Mesothelial cell of epicardium (in vitro differentiated cells): ENCODE measurements around the gene RNF168. TPM values are rescaled to one million over a fixed set of nuclear protein-coding genes. Genes with fewer than 3 reads are reported as not detected.
"Not testable (repeated sequence)": the region's sequence is repeated elsewhere in the genome, so short reads cannot be mapped to it uniquely, and the experiment has no call there.

ENCODE experiments used
- DNase-seq, 2 experiments: peaks; one replicate each; pipeline ENCODE4 v3.0.0; 2021; ENCODE audit warnings: low spot score in 2 of 2; ENCODE audit not compliant: unreplicated experiment in 2 of 2
- H3K27ac Mint-ChIP-seq: 2 replicates; pipeline ENCODE4 v1.8.0; 2021; ENCODE audit warnings: mixed read lengths
- H3K27me3 Mint-ChIP-seq: 2 replicates; pipeline ENCODE4 v1.8.0; 2021; ENCODE audit warnings: low read depth, mixed read lengths
- H3K36me3 Mint-ChIP-seq: 2 replicates; pipeline ENCODE4 v1.8.0; 2021; ENCODE audit warnings: mixed read lengths
- H3K4me1 Mint-ChIP-seq: 2 replicates; pipeline ENCODE4 v1.8.0; 2021; ENCODE audit warnings: mixed read lengths
- H3K4me3 Mint-ChIP-seq: 2 replicates; pipeline ENCODE4 v1.8.0; 2021; ENCODE audit warnings: mild to moderate bottlenecking, moderate library complexity, mixed read lengths
- H3K9me3 Mint-ChIP-seq: 2 replicates; pipeline ENCODE4 v1.8.0; 2021; ENCODE audit warnings: mixed read lengths
- CTCF ChIP-seq: fragments of 200-600 bp; sonication (generic); IDR thresholded peaks from one replicate; pipeline ENCODE4 v1.5.0; 2021; ENCODE audit warnings: antibody characterized with exemption; ENCODE audit not compliant: unreplicated experiment
- total RNA-seq: library from RNA; stranded (reverse); gene quantifications from 3 replicates; pipeline ENCODE4 v1.2.1, GENCODE V29; 2021

The RNF168 gene
- total RNA-seq, 1 donor from 2014 or later = 21.0 TPM

GRCh38 chr3:196528639-196529233 is 25.2 kb upstream of the RNF168 start:
- TF ChIP-seq CTCF = peak; percentile 78
- no peaks in the 10 kb centered on the region for H3K4me1 Mint-ChIP-seq
- H3K36me3 Mint-ChIP-seq = peaks cover 3% of the 10 kb centered on the region
- peak; percentile 56 to 84 for DNase-seq
- H3K27ac Mint-ChIP-seq = no peak overlapping the region
- H3K4me3 Mint-ChIP-seq = peak overlapping the region; percentile 53
- H3K27me3 Mint-ChIP-seq = peaks cover 13% of the 10 kb centered on the region
- H3K9me3 Mint-ChIP-seq = peaks cover 31% of the 10 kb centered on the region

GRCh38 chr3:196525141-196525540 is 21.6 kb upstream of the RNF168 start:
- no peaks in the 10 kb centered on the region for H3K4me1 Mint-ChIP-seq
- H3K27me3 Mint-ChIP-seq = peaks cover 6% of the 10 kb centered on the region
- H3K27ac Mint-ChIP-seq = no peak overlapping the region
- DNase-seq = no peak
- no peak for TF ChIP-seq CTCF
- H3K36me3 Mint-ChIP-seq = peaks cover 5% of the 10 kb centered on the region
- peaks cover 31% of the 10 kb centered on the region for H3K9me3 Mint-ChIP-seq
- H3K4me3 Mint-ChIP-seq = no peak overlapping the region

- H3K4me3 Mint-ChIP-seq = no peak overlapping the region
- peaks cover 6% of the 10 kb centered on the region for H3K36me3 Mint-ChIP-seq
- no peaks in the 10 kb centered on the region for H3K4me1 Mint-ChIP-seq
- H3K9me3 Mint-ChIP-seq = peaks cover 37% of the 10 kb centered on the region
- TF ChIP-seq CTCF = no peak
- no peak overlapping the region for H3K27ac Mint-ChIP-seq
- no peak for DNase-seq
- H3K27me3 Mint-ChIP-seq = peaks cover 6% of the 10 kb centered on the region
Observed at GRCh38 chr3:196524527-196524926, 21.0 kb upstream of the RNF168 start.

- DNase-seq = no peak
- Mint-ChIP-seq H3K36me3 (peaks cover 6% of the 10 kb centered on the region), H3K9me3 (peaks cover 44% of the 10 kb centered on the region), H3K27me3 (peaks cover 6% of the 10 kb centered on the region), H3K4me3 (no peak overlapping the region), H3K4me1 (no peaks in the 10 kb centered on the region), H3K27ac (no peak overlapping the region)
- TF ChIP-seq CTCF = no peak
Observed at GRCh38 chr3:196523841-196524240, 20.3 kb upstream of the RNF168 start.

- not testable (repeated sequence) for H3K27me3 Mint-ChIP-seq, DNase-seq, H3K36me3 Mint-ChIP-seq, H3K4me1 Mint-ChIP-seq, H3K4me3 Mint-ChIP-seq, H3K27ac Mint-ChIP-seq
- peaks cover 51% of the 10 kb centered on the region for H3K9me3 Mint-ChIP-seq
Observed at GRCh38 chr3:196521291-196521690, 17.7 kb upstream of the RNF168 start.

- Mint-ChIP-seq H3K27ac (no peak overlapping the region), H3K36me3 (peaks cover 6% of the 10 kb centered on the region), H3K9me3 (peaks cover 55% of the 10 kb centered on the region), H3K27me3 (no peaks in the 10 kb centered on the region), H3K4me1 (no peaks in the 10 kb centered on the region), H3K4me3 (no peak overlapping the region)
- TF ChIP-seq CTCF = no peak
- no peak for DNase-seq
Observed at GRCh38 chr3:196519718-196520082, 16.1 kb upstream of the RNF168 start.
